Esophagus squamous epithelium (tissue), 5 donors: Measurements from ENCODE around the gene PRKCA. TPM values are rescaled to one million over a fixed set of nuclear protein-coding genes. Genes with fewer than 3 reads are reported as not detected.

ENCODE experiments used
- DNase-seq: peaks from one replicate; lab custom pipeline; 2025; lab: John Stamatoyannopoulos, UW
- H3K27ac ChIP-seq, 4 donors: fragments of 200-600 bp; sonication (generic); one replicate each; pipeline ENCODE4 v1.5.1; 2016 to 2019; ENCODE audit warnings: mild to moderate bottlenecking in 1 of 4
- H3K27me3 ChIP-seq, 4 donors: fragments of 200-600 bp; sonication (generic); 1 replicate in 3 of 4; 2 replicates in 1 of 4; pipeline versions ENCODE4 v1.5.1 to v1.6.0; 2017 to 2021; ENCODE audit warnings: antibody characterized with exemption in 1 of 4
- H3K36me3 ChIP-seq, 3 donors: fragments of 200-600 bp; sonication (generic); one replicate each; pipeline ENCODE4 v1.5.1; 2016 to 2019
- H3K4me1 ChIP-seq, 3 donors: fragments of 200-600 bp; sonication (generic); one replicate each; pipeline ENCODE4 v1.5.1; 2017 to 2019
- H3K4me3 ChIP-seq, 4 donors: fragments of 200-600 bp; sonication (generic); 1 replicate in 3 of 4; 2 replicates in 1 of 4; pipeline ENCODE4 v1.5.1; 2016 to 2019; ENCODE audit warnings: mild to moderate bottlenecking in 2 of 4, moderate library complexity in 1 of 4
- H3K9me3 ChIP-seq, 3 donors: fragments of 200-600 bp; sonication (generic); one replicate each; pipeline ENCODE4 v1.5.1; 2016 to 2019
- POLR2A ChIP-seq, 4 donors: fragments of 450-650 bp; IDR thresholded peaks; one replicate each; pipeline ENCODE4 v1.6.1; 2017; ENCODE audit warnings: antibody characterized with exemption in 4 of 4, mild to moderate bottlenecking in 4 of 4, moderate library complexity in 3 of 4
- WGBS, 2 donors: methylation state at CpG; one replicate each; pipeline ENCODE4 v1.1.5; 2018; 5-methylcytosine and 5-hydroxymethylcytosine counted together
- intact Hi-C: fragments of 100-400 bp; cut with DNase I; formaldehyde crosslinking; loops from one replicate; pipeline ENCODE4 v1.15.0; 2022
- total RNA-seq, 4 donors: library from RNA; depleted of rRNA; stranded (reverse); fragments of >200 nt; gene quantifications; one replicate each; pipeline ENCODE4 v1.1.0, GENCODE V29; 2016
- TF ChIP-seq, protein P1 (sequence below), 6 experiments: fragments of 450-650 bp in 4 of 6; fragments of 200-600 bp in 2 of 6; sonication (generic) in 2 of 6; IDR thresholded peaks; one replicate each; pipeline ENCODE4 v1.5.1; 2016 to 2019; ENCODE audit warnings: antibody characterized with exemption in 6 of 6, mild to moderate bottlenecking in 4 of 6, moderate library complexity in 4 of 6
- donor health status: DM: yes; HTN: yes; CAD: no.

Gene PRKCA
- total RNA-seq, 4 donors from 2014 or later, result 2.4 to 9.2 (median 4.2) TPM

- TF ChIP-seq, protein P1, sequence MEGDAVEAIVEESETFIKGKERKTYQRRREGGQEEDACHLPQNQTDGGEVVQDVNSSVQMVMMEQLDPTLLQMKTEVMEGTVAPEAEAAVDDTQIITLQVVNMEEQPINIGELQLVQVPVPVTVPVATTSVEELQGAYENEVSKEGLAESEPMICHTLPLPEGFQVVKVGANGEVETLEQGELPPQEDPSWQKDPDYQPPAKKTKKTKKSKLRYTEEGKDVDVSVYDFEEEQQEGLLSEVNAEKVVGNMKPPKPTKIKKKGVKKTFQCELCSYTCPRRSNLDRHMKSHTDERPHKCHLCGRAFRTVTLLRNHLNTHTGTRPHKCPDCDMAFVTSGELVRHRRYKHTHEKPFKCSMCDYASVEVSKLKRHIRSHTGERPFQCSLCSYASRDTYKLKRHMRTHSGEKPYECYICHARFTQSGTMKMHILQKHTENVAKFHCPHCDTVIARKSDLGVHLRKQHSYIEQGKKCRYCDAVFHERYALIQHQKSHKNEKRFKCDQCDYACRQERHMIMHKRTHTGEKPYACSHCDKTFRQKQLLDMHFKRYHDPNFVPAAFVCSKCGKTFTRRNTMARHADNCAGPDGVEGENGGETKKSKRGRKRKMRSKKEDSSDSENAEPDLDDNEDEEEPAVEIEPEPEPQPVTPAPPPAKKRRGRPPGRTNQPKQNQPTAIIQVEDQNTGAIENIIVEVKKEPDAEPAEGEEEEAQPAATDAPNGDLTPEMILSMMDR (IDR thresholded peaks at IDR 0.05), result no peak
- TF ChIP-seq POLR2A (IDR thresholded peaks at IDR 0.05), result no peak
- H3K4me3 ChIP-seq, result no peak overlapping the region
- no peak overlapping the region for H3K27ac ChIP-seq
- no peaks in the 10 kb centered on the region for H3K9me3 ChIP-seq
- peaks cover 0 to 6% (median 0%) of the 10 kb centered on the region in 3 donors for H3K4me1 ChIP-seq
- 66 to 67% methylated on average over 3 of the region's 3 CpGs for WGBS, 2 donors
- no peaks in the 10 kb centered on the region for H3K36me3 ChIP-seq
- DNase-seq, result no peak
- intact Hi-C loops, result no loop called here
- H3K27me3 ChIP-seq, result no peaks in the 10 kb centered on the region
Measured at GRCh38 chr17:66420961-66421371, 118.6 kb downstream of the PRKCA start.

DNA sequence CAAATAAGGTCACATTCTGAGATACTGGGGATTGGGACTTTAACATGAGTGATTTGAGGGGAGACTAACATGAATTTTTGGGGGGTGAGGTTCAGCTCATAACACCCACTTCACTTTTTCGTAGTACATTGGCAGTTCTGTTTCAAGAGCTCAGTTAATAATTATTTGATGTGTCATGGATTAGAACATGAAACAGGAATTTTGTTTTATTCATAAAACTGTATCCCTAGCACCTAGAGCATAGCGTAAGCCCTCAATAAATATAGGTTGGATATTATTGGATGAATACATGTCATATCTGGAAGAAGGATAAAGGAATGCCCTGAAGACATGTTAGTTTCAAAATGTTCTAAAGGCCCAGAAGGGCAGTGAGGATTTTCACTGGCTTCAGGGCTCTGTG, 119.8 kb downstream of the PRKCA start:
- H3K36me3 ChIP-seq, result no peaks in the 10 kb centered on the region
- H3K27ac ChIP-seq, result no peak overlapping the region
- DNase-seq, result no peak
- intact Hi-C loops, result no loop called here
- H3K27me3 ChIP-seq, result no peaks in the 10 kb centered on the region
- no peak overlapping the region for H3K4me3 ChIP-seq
- H3K4me1 ChIP-seq, result peaks cover 0 to 6% (median 0%) of the 10 kb centered on the region in 3 donors
- TF ChIP-seq, protein P1 (IDR thresholded peaks at IDR 0.05), result no peak
- no peak for TF ChIP-seq POLR2A (IDR thresholded peaks at IDR 0.05)
- no peaks in the 10 kb centered on the region for H3K9me3 ChIP-seq
- 62 to 76% methylated on average over 2 of the region's 2 CpGs for WGBS, 2 donors

GRCh38 chr17:66423056-66423955, 120.9 kb downstream of the PRKCA start:
- WGBS, 2 donors, result 69 to 82% methylated on average over 10 of the region's 10 CpGs
- intact Hi-C loops, result no loop called here
- no peak overlapping the region for H3K27ac ChIP-seq

DNA sequence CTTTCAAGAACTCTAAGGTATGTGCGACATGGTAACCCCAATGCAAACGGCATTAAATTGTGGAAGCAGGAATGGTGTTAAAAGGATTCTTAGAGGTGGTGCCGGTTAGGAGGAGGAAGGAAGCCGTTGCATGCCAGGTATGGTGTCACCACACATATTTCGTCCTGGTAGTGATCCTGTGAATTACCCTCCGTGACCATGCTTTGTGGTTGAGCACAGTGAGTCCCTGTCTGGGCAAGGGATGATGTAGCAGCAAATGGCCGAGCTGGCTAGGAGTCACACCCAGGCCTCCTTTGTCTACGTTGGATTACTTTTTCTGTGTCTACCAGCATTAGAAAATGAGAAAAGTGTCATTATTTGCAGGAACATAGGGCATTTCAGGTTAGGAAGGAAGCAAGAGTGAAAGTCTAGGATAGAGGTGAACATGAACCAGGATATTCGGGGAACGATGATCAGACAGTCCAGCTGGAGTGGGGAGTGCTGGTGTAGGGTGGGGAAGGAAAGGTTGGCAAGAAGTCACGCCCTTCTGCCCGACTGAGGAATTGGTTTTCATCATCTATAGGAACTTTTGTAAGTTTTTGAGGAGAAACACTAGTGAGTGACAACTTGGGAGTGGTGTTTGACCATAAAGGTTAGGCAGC, 123.5 kb downstream of the PRKCA start:
- TF ChIP-seq, protein P1 (IDR thresholded peaks at IDR 0.05), result no peak
- TF ChIP-seq POLR2A (IDR thresholded peaks at IDR 0.05), result no peak
- WGBS, 2 donors, result 85 to 90% methylated on average over 12 of the region's 12 CpGs
- Histone ChIP-seq H3K4me1 (peaks cover 0 to 6% (median 0%) of the 10 kb centered on the region in 3 donors), H3K27ac (no peak overlapping the region), H3K27me3 (no peaks in the 10 kb centered on the region), H3K4me3 (no peak overlapping the region), H3K36me3 (no peaks in the 10 kb centered on the region), H3K9me3 (no peaks in the 10 kb centered on the region)
- intact Hi-C loops, result no loop called here
- DNase-seq, result no peak

More at GRCh38 chr17:66423056-66423955, 120.9 kb downstream of the PRKCA start:
- TF ChIP-seq, protein P1 (IDR thresholded peaks at IDR 0.05), result no peak
- no peak for TF ChIP-seq POLR2A (IDR thresholded peaks at IDR 0.05)
- DNase-seq, result no peak
- H3K9me3 ChIP-seq, result no peaks in the 10 kb centered on the region
- H3K27me3 ChIP-seq, result no peaks in the 10 kb centered on the region
- H3K36me3 ChIP-seq, result no peaks in the 10 kb centered on the region
- H3K4me3 ChIP-seq, result no peak overlapping the region
- no peaks in the 10 kb centered on the region for H3K4me1 ChIP-seq
